Measurements from ENCODE around the gene SKIC2. TPM values are rescaled to one million over a fixed set of nuclear protein-coding genes. Genes with fewer than 3 reads are reported as not detected.
A peak's percentile ranks its signal among the peaks of the same experiment; 100 is the strongest.
"Not testable (repeated sequence)": the region's sequence is repeated elsewhere in the genome, so short reads cannot be mapped to it uniquely, and the experiment has no call there.

The SKIC2 gene
- total RNA-seq, 1 donor from 2014 or later, result 32.9 TPM

GRCh38 chr6:31927863-31928671, 30.9 kb upstream of the SKIC2 start:
- TF ChIP-seq, protein P1, sequence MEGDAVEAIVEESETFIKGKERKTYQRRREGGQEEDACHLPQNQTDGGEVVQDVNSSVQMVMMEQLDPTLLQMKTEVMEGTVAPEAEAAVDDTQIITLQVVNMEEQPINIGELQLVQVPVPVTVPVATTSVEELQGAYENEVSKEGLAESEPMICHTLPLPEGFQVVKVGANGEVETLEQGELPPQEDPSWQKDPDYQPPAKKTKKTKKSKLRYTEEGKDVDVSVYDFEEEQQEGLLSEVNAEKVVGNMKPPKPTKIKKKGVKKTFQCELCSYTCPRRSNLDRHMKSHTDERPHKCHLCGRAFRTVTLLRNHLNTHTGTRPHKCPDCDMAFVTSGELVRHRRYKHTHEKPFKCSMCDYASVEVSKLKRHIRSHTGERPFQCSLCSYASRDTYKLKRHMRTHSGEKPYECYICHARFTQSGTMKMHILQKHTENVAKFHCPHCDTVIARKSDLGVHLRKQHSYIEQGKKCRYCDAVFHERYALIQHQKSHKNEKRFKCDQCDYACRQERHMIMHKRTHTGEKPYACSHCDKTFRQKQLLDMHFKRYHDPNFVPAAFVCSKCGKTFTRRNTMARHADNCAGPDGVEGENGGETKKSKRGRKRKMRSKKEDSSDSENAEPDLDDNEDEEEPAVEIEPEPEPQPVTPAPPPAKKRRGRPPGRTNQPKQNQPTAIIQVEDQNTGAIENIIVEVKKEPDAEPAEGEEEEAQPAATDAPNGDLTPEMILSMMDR (IDR thresholded peaks at IDR 0.05; ENCODE audit: borderline replicate concordance), result no peak
- Histone ChIP-seq H3K4me3 (peak overlapping the region; percentile 48), H3K4me1 (no peaks in the 10 kb centered on the region), H3K27ac (replicated peaks) (no peak overlapping the region), H3K36me3 (no peaks in the 10 kb centered on the region), H3K9me3 (replicated peaks) (no peaks in the 10 kb centered on the region), H3K27me3 (ENCODE audit: low read depth) (peaks cover 28% of the 10 kb centered on the region)
- intact Hi-C loops (cut with micrococcal nuclease), result no loop called here
- DNase-seq, result no peak

DNA sequence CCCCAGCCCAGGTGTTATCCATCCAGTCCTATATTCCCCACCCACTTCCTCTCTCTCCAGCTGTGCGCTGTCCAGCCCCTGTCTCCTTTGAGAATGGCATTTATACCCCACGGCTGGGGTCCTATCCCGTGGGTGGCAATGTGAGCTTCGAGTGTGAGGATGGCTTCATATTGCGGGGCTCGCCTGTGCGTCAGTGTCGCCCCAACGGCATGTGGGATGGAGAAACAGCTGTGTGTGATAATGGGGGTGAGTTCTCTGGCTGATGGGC, 30.4 kb upstream of the SKIC2 start:
- Histone ChIP-seq H3K36me3 (no peaks in the 10 kb centered on the region), H3K27me3 (ENCODE audit: low read depth) (peaks cover 28% of the 10 kb centered on the region), H3K9me3 (replicated peaks) (no peaks in the 10 kb centered on the region), H3K4me1 (no peaks in the 10 kb centered on the region), H3K27ac (replicated peaks) (no peak overlapping the region), H3K4me3 (no peak overlapping the region)
- intact Hi-C loops (cut with micrococcal nuclease), result no loop called here
- DNase-seq, result no peak
- TF ChIP-seq, protein P1 (IDR thresholded peaks at IDR 0.05; ENCODE audit: borderline replicate concordance), result no peak

- TF ChIP-seq, protein P1 (IDR thresholded peaks at IDR 0.05; ENCODE audit: borderline replicate concordance), result no peak
- Histone ChIP-seq H3K27me3 (ENCODE audit: low read depth) (peaks cover 28% of the 10 kb centered on the region), H3K27ac (replicated peaks) (no peak overlapping the region), H3K36me3 (no peaks in the 10 kb centered on the region), H3K9me3 (replicated peaks) (no peaks in the 10 kb centered on the region), H3K4me1 (no peaks in the 10 kb centered on the region), H3K4me3 (no peak overlapping the region)
- intact Hi-C loops (cut with micrococcal nuclease), result no loop called here
- no peak for DNase-seq
These were observed 28.0 kb upstream of the SKIC2 start for GRCh38 chr6:31930962-31931361.

GRCh38 chr6:31932137-31932536, 26.8 kb upstream of the SKIC2 start:
- H3K9me3 ChIP-seq (replicated peaks); H3K27ac ChIP-seq (replicated peaks); H3K4me1 ChIP-seq; H3K36me3 ChIP-seq; DNase-seq; intact Hi-C loops (cut with micrococcal nuclease); H3K4me3 ChIP-seq: not testable (repeated sequence)
- peaks cover 28% of the 10 kb centered on the region for H3K27me3 ChIP-seq (ENCODE audit: low read depth)

DNA sequence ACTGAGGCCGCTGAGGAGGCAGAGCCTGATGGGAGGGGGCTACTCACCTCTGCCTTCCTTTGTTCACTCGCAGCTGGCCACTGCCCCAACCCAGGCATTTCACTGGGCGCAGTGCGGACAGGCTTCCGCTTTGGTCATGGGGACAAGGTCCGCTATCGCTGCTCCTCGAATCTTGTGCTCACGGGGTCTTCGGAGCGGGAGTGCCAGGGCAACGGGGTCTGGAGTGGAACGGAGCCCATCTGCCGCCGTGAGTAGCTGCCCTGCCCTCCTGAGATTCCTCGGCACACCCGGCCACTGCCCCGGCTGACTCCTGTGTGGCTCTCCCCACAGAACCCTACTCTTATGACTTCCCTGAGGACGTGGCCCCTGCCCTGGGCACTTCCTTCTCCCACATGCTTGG, 25.4 kb upstream of the SKIC2 start:
- Histone ChIP-seq H3K4me3 (no peak overlapping the region), H3K9me3 (replicated peaks) (no peaks in the 10 kb centered on the region), H3K27ac (replicated peaks) (no peak overlapping the region), H3K27me3 (ENCODE audit: low read depth) (peaks cover 17% of the 10 kb centered on the region), H3K36me3 (no peaks in the 10 kb centered on the region), H3K4me1 (no peaks in the 10 kb centered on the region)
- DNase-seq, result no peak
- intact Hi-C loops (cut with micrococcal nuclease), result no loop called here
- TF ChIP-seq, protein P1 (IDR thresholded peaks at IDR 0.05; ENCODE audit: borderline replicate concordance), result no peak

DNA sequence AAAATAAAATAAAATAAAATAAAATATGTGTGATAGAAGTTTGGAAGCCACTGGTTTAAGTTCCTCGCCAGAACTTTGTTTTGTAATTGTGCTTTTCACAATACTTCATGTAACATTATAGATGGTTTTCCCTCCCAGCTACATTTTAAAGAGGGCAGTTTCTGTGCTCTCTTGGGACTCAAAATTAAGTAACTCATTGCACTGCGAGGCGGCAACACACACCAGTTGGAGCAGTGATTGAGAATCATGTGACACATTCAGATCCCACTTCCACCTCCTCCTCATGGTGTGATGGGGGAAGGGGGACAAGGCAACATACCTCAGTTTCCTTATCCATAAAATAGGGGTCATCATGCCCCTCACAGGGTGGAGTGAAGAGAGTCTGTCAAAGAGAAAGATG, 24.0 kb upstream of the SKIC2 start:
- TF ChIP-seq, protein P1 (IDR thresholded peaks at IDR 0.05; ENCODE audit: borderline replicate concordance), result no peak
- no peaks in the 10 kb centered on the region for H3K36me3 ChIP-seq
- H3K4me3 ChIP-seq, result no peak overlapping the region
- no peaks in the 10 kb centered on the region for H3K4me1 ChIP-seq
- H3K27me3 ChIP-seq (ENCODE audit: low read depth), result peaks cover 9% of the 10 kb centered on the region
- no peaks in the 10 kb centered on the region for H3K9me3 ChIP-seq (replicated peaks)
- intact Hi-C loops (cut with micrococcal nuclease), result no loop called here
- H3K27ac ChIP-seq (replicated peaks), result no peak overlapping the region
- no peak for DNase-seq

Measured in left ventricle myocardium inferior (tissue), 1 donor.